HepG2 (cell line): ENCODE results near the gene AP1M1. TPM values are rescaled to one million over a fixed set of nuclear protein-coding genes. Genes with fewer than 3 reads are reported as not detected.

Experiments
- CBX2 ChIP-seq, 2 experiments: fragments of 200-600 bp in 1 of 2; sonication (generic); formaldehyde crosslinking in 1 of 2; IDR thresholded peaks; 2 replicates each; pipeline versions ENCODE4 v1.7.0 to v1.8.1; 2018 to 2022; ENCODE audit warnings: low read depth in 2 of 2, low read length in 1 of 2, mild to moderate bottlenecking in 1 of 2, missing genetic modification reagents in 1 of 2
- DPF2 ChIP-seq: sonication (generic); formaldehyde crosslinking; IDR thresholded peaks from 2 replicates; pipeline ENCODE4 v1.4.0; 2020; ENCODE audit warnings: mild to moderate bottlenecking, low read depth, missing genetic modification reagents, borderline replicate concordance
- ERF ChIP-seq: IDR thresholded peaks from 2 replicates; pipeline ENCODE4 v1.6.1; 2018; ENCODE audit warnings: missing biosample characterization, missing genetic modification reagents
- HOXA5 ChIP-seq: sonication (generic); formaldehyde crosslinking; IDR thresholded peaks from 2 replicates; pipeline ENCODE4 v1.4.0; 2020; ENCODE audit warnings: missing genetic modification reagents
- HOXA9 ChIP-seq: sonication (generic); formaldehyde crosslinking; IDR thresholded peaks from 2 replicates; pipeline ENCODE4 v1.8.1; 2022; ENCODE audit warnings: missing genetic modification reagents, mild to moderate bottlenecking, moderate library complexity, borderline replicate concordance
- KLF6 ChIP-seq: IDR thresholded peaks from 2 replicates; pipeline ENCODE4 v1.8.0; 2016; ENCODE audit warnings: missing biosample characterization, missing genetic modification reagents
- SMAD3 ChIP-seq: sonication (generic); formaldehyde crosslinking; IDR thresholded peaks from 2 replicates; pipeline ENCODE4 v1.4.0; 2020; ENCODE audit warnings: missing genetic modification reagents
- SRF ChIP-seq: IDR thresholded peaks from 2 replicates; pipeline ENCODE4 v1.6.1; 2011; ENCODE audit warnings: mild to moderate bottlenecking, low read depth, low read length, moderate library complexity
- STAG1 ChIP-seq: sonication (generic); formaldehyde crosslinking; IDR thresholded peaks from 2 replicates; pipeline ENCODE4 v1.4.0; 2020; ENCODE audit warnings: missing genetic modification reagents
- TBP ChIP-seq: sonication (generic); formaldehyde crosslinking; IDR thresholded peaks from 2 replicates; pipeline ENCODE4 v1.5.0; 2020; ENCODE audit warnings: missing genetic modification reagents
- TBX3 ChIP-seq: fragments of 450-650 bp; IDR thresholded peaks from 2 replicates; pipeline ENCODE4 v1.6.1; 2017; ENCODE audit warnings: antibody characterized with exemption, mild to moderate bottlenecking, inconsistent platforms, borderline replicate concordance
- TOE1 ChIP-seq: sonication (generic); formaldehyde crosslinking; IDR thresholded peaks from 2 replicates; pipeline ENCODE4 v1.4.0; 2020; ENCODE audit warnings: mild to moderate bottlenecking, missing genetic modification reagents
- ZNF3 ChIP-seq: IDR thresholded peaks from 2 replicates; pipeline ENCODE4 v1.7.0; 2017; ENCODE audit warnings: inconsistent platforms
- ZNF556 ChIP-seq: sonication (generic); formaldehyde crosslinking; IDR thresholded peaks from 2 replicates; pipeline ENCODE4 v1.4.0; 2020; ENCODE audit warnings: mild to moderate bottlenecking, missing genetic modification reagents, borderline replicate concordance
- ZNF644 ChIP-seq: IDR thresholded peaks from 2 replicates; pipeline ENCODE4 v1.6.1; 2016; ENCODE audit warnings: low read depth
- ZSCAN25 ChIP-seq: sonication (generic); formaldehyde crosslinking; IDR thresholded peaks from 2 replicates; pipeline ENCODE4 v1.8.0; 2022; ENCODE audit warnings: mild to moderate bottlenecking, missing genetic modification reagents
- polyA plus RNA-seq, 8 experiments: library from polyadenylated mRNA; depleted of rRNA in 3 of 8; stranded (reverse) in 7 of 8; unstranded in 1 of 8; fragments of >200 nt; fragmentation: Illumina TruSeq in 4 of 8; extraction: Trizol in 4 of 8; gene quantifications; 2 replicates each; pipeline versions ENCODE4 v1.2.1 to v1.2.3, GENCODE V29; 2011 to 2016; ENCODE audit warnings: low read depth in 4 of 8, missing spikeins in 1 of 8, mixed read lengths in 1 of 8; ENCODE audit not compliant: insufficient read depth in 1 of 8
- total RNA-seq, 5 experiments: library from RNA; depleted of rRNA; stranded (reverse); fragments of >200 nt; fragmentation: Illumina TruSeq; extraction: Trizol; gene quantifications; 2 replicates each; pipeline ENCODE4 v1.2.3, GENCODE V29; 2016; ENCODE audit warnings: low read depth in 1 of 5
- TF ChIP-seq, protein P1 (sequence below), 2 experiments: fragments of 450-650 bp in 1 of 2; sonication (generic) in 1 of 2; formaldehyde crosslinking in 1 of 2; IDR thresholded peaks; 2 replicates each; pipeline versions ENCODE4 v1.6.1 to v1.8.0; 2016 to 2022; ENCODE audit warnings: antibody characterized with exemption in 1 of 2, mild to moderate bottlenecking in 1 of 2, missing genetic modification reagents in 1 of 2
- TF ChIP-seq, protein P2 (sequence below): sonication (generic); formaldehyde crosslinking; IDR thresholded peaks from 2 replicates; pipeline ENCODE4 v1.4.0; 2020; ENCODE audit warnings: missing genetic modification reagents
- TF ChIP-seq, protein P3 (sequence below): sonication (generic); formaldehyde crosslinking; IDR thresholded peaks from 2 replicates; pipeline ENCODE4 v1.5.1; 2020; ENCODE audit warnings: mild to moderate bottlenecking, moderate library complexity, missing genetic modification reagents

The AP1M1 gene
- total and polyA plus RNA-seq, 2 of the 13 experiments (the other 11 are each of a cell fraction or from before 2014, with no cell fraction given), result 34.4 to 46.1 TPM

DNA sequence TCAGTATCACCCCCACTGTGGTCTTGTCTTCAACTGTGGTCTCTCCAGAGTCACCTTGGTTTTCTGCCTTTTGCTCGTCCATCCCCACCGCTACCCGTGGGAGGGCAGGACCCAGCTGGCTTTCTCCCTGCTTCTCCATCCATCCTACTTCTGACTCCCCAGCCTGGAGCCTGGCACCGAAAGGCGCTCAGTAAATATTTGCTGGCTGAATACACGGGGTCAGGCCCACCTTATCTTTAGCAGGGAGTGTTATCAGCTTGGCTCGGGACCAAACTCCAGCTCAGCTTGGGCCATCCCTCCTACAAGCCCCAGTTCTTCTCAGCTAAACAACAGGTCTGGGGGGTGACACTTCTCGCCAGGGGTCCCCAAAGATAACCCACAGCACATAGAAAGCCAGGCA, 64.9 kb downstream of the AP1M1 start (continued):
- TF ChIP-seq, protein P1, sequence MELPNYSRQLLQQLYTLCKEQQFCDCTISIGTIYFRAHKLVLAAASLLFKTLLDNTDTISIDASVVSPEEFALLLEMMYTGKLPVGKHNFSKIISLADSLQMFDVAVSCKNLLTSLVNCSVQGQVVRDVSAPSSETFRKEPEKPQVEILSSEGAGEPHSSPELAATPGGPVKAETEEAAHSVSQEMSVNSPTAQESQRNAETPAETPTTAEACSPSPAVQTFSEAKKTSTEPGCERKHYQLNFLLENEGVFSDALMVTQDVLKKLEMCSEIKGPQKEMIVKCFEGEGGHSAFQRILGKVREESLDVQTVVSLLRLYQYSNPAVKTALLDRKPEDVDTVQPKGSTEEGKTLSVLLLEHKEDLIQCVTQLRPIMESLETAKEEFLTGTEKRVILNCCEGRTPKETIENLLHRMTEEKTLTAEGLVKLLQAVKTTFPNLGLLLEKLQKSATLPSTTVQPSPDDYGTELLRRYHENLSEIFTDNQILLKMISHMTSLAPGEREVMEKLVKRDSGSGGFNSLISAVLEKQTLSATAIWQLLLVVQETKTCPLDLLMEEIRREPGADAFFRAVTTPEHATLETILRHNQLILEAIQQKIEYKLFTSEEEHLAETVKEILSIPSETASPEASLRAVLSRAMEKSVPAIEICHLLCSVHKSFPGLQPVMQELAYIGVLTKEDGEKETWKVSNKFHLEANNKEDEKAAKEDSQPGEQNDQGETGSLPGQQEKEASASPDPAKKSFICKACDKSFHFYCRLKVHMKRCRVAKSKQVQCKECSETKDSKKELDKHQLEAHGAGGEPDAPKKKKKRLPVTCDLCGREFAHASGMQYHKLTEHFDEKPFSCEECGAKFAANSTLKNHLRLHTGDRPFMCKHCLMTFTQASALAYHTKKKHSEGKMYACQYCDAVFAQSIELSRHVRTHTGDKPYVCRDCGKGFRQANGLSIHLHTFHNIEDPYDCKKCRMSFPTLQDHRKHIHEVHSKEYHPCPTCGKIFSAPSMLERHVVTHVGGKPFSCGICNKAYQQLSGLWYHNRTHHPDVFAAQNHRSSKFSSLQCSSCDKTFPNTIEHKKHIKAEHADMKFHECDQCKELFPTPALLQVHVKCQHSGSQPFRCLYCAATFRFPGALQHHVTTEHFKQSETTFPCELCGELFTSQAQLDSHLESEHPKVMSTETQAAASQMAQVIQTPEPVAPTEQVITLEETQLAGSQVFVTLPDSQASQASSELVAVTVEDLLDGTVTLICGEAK (IDR thresholded peaks at IDR 0.05), result no peak
- TF ChIP-seq, protein P1 (CRISPR knock-in tag; IDR thresholded peaks at IDR 0.05), result no peak
- TF ChIP-seq CBX2 (IDR thresholded peaks at IDR 0.05; ENCODE audit: low read depth, low read length) (no peak), CBX2 (CRISPR knock-in tag; IDR thresholded peaks at IDR 0.05; ENCODE audit: low read depth) (no peak), ERF (CRISPR knock-in tag) (no peak), HOXA5 (no peak), ZNF556 (CRISPR knock-in tag) (no peak), SMAD3 (CRISPR knock-in tag) (no peak), ZNF644 (no peak), TBX3 (no peak), HOXA9 (CRISPR knock-in tag) (no peak), SRF (no peak), DPF2 (no peak), STAG1 (CRISPR knock-in tag) (no peak), ZSCAN25 (CRISPR knock-in tag) (peak; percentile 25; the same call in 1 of the 2 replicates), TBP (CRISPR knock-in tag) (no peak), TOE1 (no peak), KLF6 (CRISPR knock-in tag) (no peak), ZNF3 (CRISPR knock-in tag) (no peak)
- TF ChIP-seq, protein P2, sequence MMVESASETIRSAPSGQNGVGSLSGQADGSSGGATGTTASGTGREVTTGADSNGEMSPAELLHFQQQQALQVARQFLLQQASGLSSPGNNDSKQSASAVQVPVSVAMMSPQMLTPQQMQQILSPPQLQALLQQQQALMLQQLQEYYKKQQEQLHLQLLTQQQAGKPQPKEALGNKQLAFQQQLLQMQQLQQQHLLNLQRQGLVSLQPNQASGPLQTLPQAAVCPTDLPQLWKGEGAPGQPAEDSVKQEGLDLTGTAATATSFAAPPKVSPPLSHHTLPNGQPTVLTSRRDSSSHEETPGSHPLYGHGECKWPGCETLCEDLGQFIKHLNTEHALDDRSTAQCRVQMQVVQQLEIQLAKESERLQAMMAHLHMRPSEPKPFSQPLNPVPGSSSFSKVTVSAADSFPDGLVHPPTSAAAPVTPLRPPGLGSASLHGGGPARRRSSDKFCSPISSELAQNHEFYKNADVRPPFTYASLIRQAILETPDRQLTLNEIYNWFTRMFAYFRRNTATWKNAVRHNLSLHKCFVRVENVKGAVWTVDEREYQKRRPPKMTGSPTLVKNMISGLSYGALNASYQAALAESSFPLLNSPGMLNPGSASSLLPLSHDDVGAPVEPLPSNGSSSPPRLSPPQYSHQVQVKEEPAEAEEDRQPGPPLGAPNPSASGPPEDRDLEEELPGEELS (CRISPR knock-in tag), result peak; percentile 48; the same call in 1 of the 2 replicates
- TF ChIP-seq, protein P3, sequence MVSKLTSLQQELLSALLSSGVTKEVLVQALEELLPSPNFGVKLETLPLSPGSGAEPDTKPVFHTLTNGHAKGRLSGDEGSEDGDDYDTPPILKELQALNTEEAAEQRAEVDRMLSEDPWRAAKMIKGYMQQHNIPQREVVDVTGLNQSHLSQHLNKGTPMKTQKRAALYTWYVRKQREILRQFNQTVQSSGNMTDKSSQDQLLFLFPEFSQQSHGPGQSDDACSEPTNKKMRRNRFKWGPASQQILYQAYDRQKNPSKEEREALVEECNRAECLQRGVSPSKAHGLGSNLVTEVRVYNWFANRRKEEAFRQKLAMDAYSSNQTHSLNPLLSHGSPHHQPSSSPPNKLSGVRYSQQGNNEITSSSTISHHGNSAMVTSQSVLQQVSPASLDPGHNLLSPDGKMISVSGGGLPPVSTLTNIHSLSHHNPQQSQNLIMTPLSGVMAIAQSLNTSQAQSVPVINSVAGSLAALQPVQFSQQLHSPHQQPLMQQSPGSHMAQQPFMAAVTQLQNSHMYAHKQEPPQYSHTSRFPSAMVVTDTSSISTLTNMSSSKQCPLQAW (CRISPR knock-in tag), result peak; percentile 76
